Spleen (tissue), 11 donors: ENCODE results near the gene ARMC6. TPM values are rescaled to one million over a fixed set of nuclear protein-coding genes. Genes with fewer than 3 reads are reported as not detected.

Source experiments
- DNase-seq: peaks from one replicate; pipeline ENCODE4 v3.0.0-alpha.2; 2020
- H3K27ac ChIP-seq, 8 donors: fragments of 200-600 bp; sonication (generic) in 7 of 8; 1 replicate in 4 of 8; 2 replicates in 4 of 8; pipeline versions ENCODE4 v1.5.0 to v1.8.0; 2016 to 2021; ENCODE audit warnings: inconsistent platforms in 4 of 8, mild to moderate bottlenecking in 4 of 8, moderate library complexity in 1 of 8
- H3K27me3 ChIP-seq, 7 donors: fragments of 200-600 bp; sonication (generic) in 6 of 7; replicated peaks in 1 of 7; 1 replicate in 4 of 7; 2 replicates in 3 of 7; pipeline versions ENCODE4 v1.5.0 to v1.8.0; 2016 to 2021; ENCODE audit warnings: inconsistent platforms in 3 of 7, mild to moderate bottlenecking in 1 of 7
- H3K36me3 ChIP-seq, 6 donors: fragments of 200-600 bp; sonication (generic) in 5 of 6; 1 replicate in 4 of 6; 2 replicates in 2 of 6; pipeline versions ENCODE4 v1.5.0 to v1.8.0; 2016 to 2021; ENCODE audit warnings: inconsistent platforms in 2 of 6
- H3K4me1 ChIP-seq, 6 donors: fragments of 200-600 bp; sonication (generic) in 5 of 6; 1 replicate in 3 of 6; 2 replicates in 3 of 6; pipeline versions ENCODE4 v1.5.0 to v1.8.0; 2016 to 2021; ENCODE audit warnings: inconsistent platforms in 3 of 6
- H3K4me3 ChIP-seq, 8 donors: fragments of 200-600 bp; sonication (generic) in 7 of 8; 1 replicate in 4 of 8; 2 replicates in 4 of 8; pipeline versions ENCODE4 v1.5.0 to v1.8.0; 2016 to 2021; ENCODE audit warnings: inconsistent platforms in 4 of 8, mild to moderate bottlenecking in 4 of 8, moderate library complexity in 2 of 8
- H3K9me3 ChIP-seq, 8 donors: fragments of 200-600 bp; sonication (generic) in 7 of 8; 1 replicate in 4 of 8; 2 replicates in 4 of 8; pipeline versions ENCODE4 v1.5.0 to v1.8.0; 2016 to 2021; ENCODE audit warnings: inconsistent platforms in 4 of 8
- CTCF ChIP-seq, 11 experiments: fragments of 200-600 bp in 7 of 11; fragments of 450-650 bp in 4 of 11; sonication (generic) in 4 of 11; IDR thresholded peaks in 8 of 11; conservative IDR thresholded peaks in 3 of 11; 1 replicate in 7 of 11; 2 replicates in 4 of 11; pipeline versions ENCODE4 v1.4.0 to v1.8.0; 2016 to 2021; ENCODE audit warnings: antibody characterized with exemption in 11 of 11, inconsistent platforms in 4 of 11, mild to moderate bottlenecking in 1 of 11
- POLR2A ChIP-seq, 3 donors: fragments of 450-650 bp; IDR thresholded peaks; one replicate each; pipeline ENCODE4 v1.5.1; 2017; ENCODE audit warnings: antibody characterized with exemption in 3 of 3, mild to moderate bottlenecking in 1 of 3
- POLR2AphosphoS5 ChIP-seq, 3 donors: sonication (generic); formaldehyde crosslinking; IDR thresholded peaks; one replicate each; pipeline ENCODE4 v1.5.1; 2017; ENCODE audit warnings: antibody characterized with exemption in 3 of 3
- WGBS, 5 donors: extraction: QIAGEN DNeasy Blood & Tissue Kit in 3 of 5; methylation state at CpG; one replicate each; pipeline versions ENCODE4 v1.1.5 to v1.1.7; 2013 to 2018; 5-methylcytosine and 5-hydroxymethylcytosine counted together
- intact Hi-C: fragments of 100-400 bp; cut with DNase I; formaldehyde crosslinking; loops from one replicate; pipeline ENCODE4 v1.15.0; 2023; ENCODE audit warnings: low total_unique reads
- polyA plus RNA-seq, 3 donors: library from polyadenylated mRNA; stranded (reverse); fragments of 200-250 nt; gene quantifications; one replicate each; pipeline ENCODE4 v1.2.1, GENCODE V29; 2013
- total RNA-seq, 7 donors: library from RNA; depleted of rRNA in 3 of 7; stranded (reverse); fragments of >200 nt in 3 of 7; fragmentation: NEBNext Ultra II Directional in 4 of 7; extraction: Animal tissue kit (Norgen Biotek cat#: 25700) in 4 of 7; gene quantifications; one replicate each; pipeline versions ENCODE4 v1.1.0 to v1.2.1, GENCODE V29; 2016 to 2021
- donor health status: healthy with polysubstance abuse.
- donor health status: DM: no; HTN: no; CAD: no; lungs with moderate emphysema.
- donor health status: DM: no; HTN: no; CAD: no.
- donor health status: Bipolar disorder and iron deficiency.
- donor health status: healthy.
- donor health status: DM: no; HTN: no; CAD: no.
- donor health status: DM: yes; HTN: yes; CAD: no.

Gene ARMC6
- total and polyA plus RNA-seq, 10 donors, result 17.2 to 29.0 (median 25.6) TPM

- peaks cover 15 to 78% (median 33%) of the 10 kb centered on the region in 6 donors for H3K4me1 ChIP-seq
- H3K4me3 ChIP-seq, result peak overlapping the region in 6 of 8 donors; percentile 80 to 97 (median 87)
- 45 to 52% (median 48%) methylated on average over 5 of the region's 5 CpGs for WGBS, 5 donors
- DNase-seq, result no peak
- intact Hi-C loops, result no loop called here
- no peaks in the 10 kb centered on the region for H3K9me3 ChIP-seq
- no peak for TF ChIP-seq POLR2AphosphoS5 (IDR thresholded peaks at IDR 0.05)
- no peak for TF ChIP-seq POLR2A (IDR thresholded peaks at IDR 0.05)
- TF ChIP-seq CTCF (IDR thresholded peaks at IDR 0.05 in 8 of 11, conservative IDR thresholded peaks at IDR 0.05 in 3 of 11), result no peak
- peaks cover 0 to 56% (median 36%) of the 10 kb centered on the region in 6 donors for H3K36me3 ChIP-seq
- H3K27me3 ChIP-seq, result no peaks in the 10 kb centered on the region
- H3K27ac ChIP-seq, result peak overlapping the region in 5 of 8 donors; percentile 97 to 99 (median 98)
These were observed 1.5 kb upstream of the ARMC6 start for GRCh38 chr19:19031891-19032290.

- 1 to 3% (median 1%) methylated on average over 29 to 31 of the region's 31 CpGs for WGBS, 5 donors
- peaks cover 0 to 55% (median 29%) of the 10 kb centered on the region in 6 donors for H3K36me3 ChIP-seq
- intact Hi-C loops, result no loop called here
- TF ChIP-seq CTCF (IDR thresholded peaks at IDR 0.05 in 8 of 11, conservative IDR thresholded peaks at IDR 0.05 in 3 of 11) (no peak), POLR2AphosphoS5 (IDR thresholded peaks at IDR 0.05) (peak in 2 of 3 donors; percentile 27 to 37)
- peaks cover 15 to 71% (median 33%) of the 10 kb centered on the region in 6 donors for H3K4me1 ChIP-seq
- H3K4me3 ChIP-seq, result peak overlapping the region; percentile 43 to 97 (median 82)
- no peaks in the 10 kb centered on the region for H3K9me3 ChIP-seq
- H3K27me3 ChIP-seq, result no peaks in the 10 kb centered on the region
- peak; percentile 89 for DNase-seq
- peak overlapping the region; percentile 96 to 99 (median 98) for H3K27ac ChIP-seq
These were observed 805 bp upstream of the ARMC6 start for GRCh38 chr19:19032420-19033175.

GRCh38 chr19:19033176-19033425 is 302 bp upstream of the ARMC6 start:
- 0 to 1% (median 0%) methylated on average over 23 to 32 of the region's 32 CpGs for WGBS, 5 donors
- H3K27me3 ChIP-seq, result no peaks in the 10 kb centered on the region
- H3K4me3 ChIP-seq, result peak overlapping the region; percentile 43 to 97 (median 82)
- TF ChIP-seq POLR2A (IDR thresholded peaks at IDR 0.05), result no peak
- no peak for TF ChIP-seq CTCF (IDR thresholded peaks at IDR 0.05 in 8 of 11, conservative IDR thresholded peaks at IDR 0.05 in 3 of 11)
- TF ChIP-seq POLR2AphosphoS5 (IDR thresholded peaks at IDR 0.05), result no peak
- H3K9me3 ChIP-seq, result no peaks in the 10 kb centered on the region
- peaks cover 15 to 68% (median 33%) of the 10 kb centered on the region in 6 donors for H3K4me1 ChIP-seq
- DNase-seq, result no peak
- peaks cover 0 to 55% (median 24%) of the 10 kb centered on the region in 6 donors for H3K36me3 ChIP-seq
- peak overlapping the region; percentile 96 to 99 (median 98) for H3K27ac ChIP-seq
- intact Hi-C loops, result no loop called here

- Histone ChIP-seq H3K4me3 (peak overlapping the region; percentile 43 to 97 (median 82)), H3K27me3 (no peaks in the 10 kb centered on the region), H3K27ac (peak overlapping the region; percentile 96 to 99 (median 98)), H3K9me3 (no peaks in the 10 kb centered on the region), H3K36me3 (peaks cover 0 to 44% (median 14%) of the 10 kb centered on the region in 6 donors), H3K4me1 (peaks cover 15 to 65% (median 33%) of the 10 kb centered on the region in 6 donors)
- intact Hi-C loops, result no loop called here
- WGBS, 5 donors, result 5 to 7% (median 7%) methylated on average over 10 of the region's 10 CpGs
- no peak for TF ChIP-seq POLR2AphosphoS5 (IDR thresholded peaks at IDR 0.05)
- no peak for TF ChIP-seq POLR2A (IDR thresholded peaks at IDR 0.05)
- no peak for TF ChIP-seq CTCF (IDR thresholded peaks at IDR 0.05 in 8 of 11, conservative IDR thresholded peaks at IDR 0.05 in 3 of 11)
- DNase-seq, result peak; percentile 86
These were observed 811 bp downstream of the ARMC6 start for GRCh38 chr19:19034204-19034624.
